Measurements from ENCODE around the gene NWD2.

The NWD2 gene

GRCh38 chr4:37471971-37472370, 227.4 kb downstream of the NWD2 start:
- H3K79me2 ChIP-seq (ENCODE audit: control insufficient read depth, low read length) = no peaks in the 10 kb centered on the region
- H3K36me3 ChIP-seq (ENCODE audit: control insufficient read depth, low read length) = no peaks in the 10 kb centered on the region
- no peaks in the 10 kb centered on the region for H3K9me3 ChIP-seq (ENCODE audit: control insufficient read depth, insufficient read depth, low read length)
- no peak overlapping the region for H3K4me2 ChIP-seq (ENCODE audit: low read length)
- no peaks in the 10 kb centered on the region for H3K9me2 ChIP-seq (replicated peaks; ENCODE audit: control insufficient read depth, low read length)
- H3F3A ChIP-seq (ENCODE audit: control insufficient read depth, insufficient read depth) = no peaks in the 10 kb centered on the region
- no peaks in the 10 kb centered on the region for H3K4me1 ChIP-seq (ENCODE audit: control insufficient read depth, low read length)
- H3K4me3 ChIP-seq (ENCODE audit: low read length) = no peak overlapping the region
- TF ChIP-seq, protein P1, sequence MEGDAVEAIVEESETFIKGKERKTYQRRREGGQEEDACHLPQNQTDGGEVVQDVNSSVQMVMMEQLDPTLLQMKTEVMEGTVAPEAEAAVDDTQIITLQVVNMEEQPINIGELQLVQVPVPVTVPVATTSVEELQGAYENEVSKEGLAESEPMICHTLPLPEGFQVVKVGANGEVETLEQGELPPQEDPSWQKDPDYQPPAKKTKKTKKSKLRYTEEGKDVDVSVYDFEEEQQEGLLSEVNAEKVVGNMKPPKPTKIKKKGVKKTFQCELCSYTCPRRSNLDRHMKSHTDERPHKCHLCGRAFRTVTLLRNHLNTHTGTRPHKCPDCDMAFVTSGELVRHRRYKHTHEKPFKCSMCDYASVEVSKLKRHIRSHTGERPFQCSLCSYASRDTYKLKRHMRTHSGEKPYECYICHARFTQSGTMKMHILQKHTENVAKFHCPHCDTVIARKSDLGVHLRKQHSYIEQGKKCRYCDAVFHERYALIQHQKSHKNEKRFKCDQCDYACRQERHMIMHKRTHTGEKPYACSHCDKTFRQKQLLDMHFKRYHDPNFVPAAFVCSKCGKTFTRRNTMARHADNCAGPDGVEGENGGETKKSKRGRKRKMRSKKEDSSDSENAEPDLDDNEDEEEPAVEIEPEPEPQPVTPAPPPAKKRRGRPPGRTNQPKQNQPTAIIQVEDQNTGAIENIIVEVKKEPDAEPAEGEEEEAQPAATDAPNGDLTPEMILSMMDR (IDR thresholded peaks at IDR 0.05; ENCODE audit: low read depth, low read length, poor library complexity, severe bottlenecking) = no peak
- TF ChIP-seq EZH2phosphoT487 (IDR thresholded peaks at IDR 0.05; ENCODE audit: borderline replicate concordance, low read length) = no peak
- no peaks in the 10 kb centered on the region for H4K20me1 ChIP-seq (ENCODE audit: control insufficient read depth, insufficient read depth, low read depth, low read length)
- H3K27ac ChIP-seq (ENCODE audit: low read depth, low read length) = no peak overlapping the region
- H3K27me3 ChIP-seq (ENCODE audit: control insufficient read depth, low read length) = no peaks in the 10 kb centered on the region; the same call in 1 of the 2 replicates

DNA sequence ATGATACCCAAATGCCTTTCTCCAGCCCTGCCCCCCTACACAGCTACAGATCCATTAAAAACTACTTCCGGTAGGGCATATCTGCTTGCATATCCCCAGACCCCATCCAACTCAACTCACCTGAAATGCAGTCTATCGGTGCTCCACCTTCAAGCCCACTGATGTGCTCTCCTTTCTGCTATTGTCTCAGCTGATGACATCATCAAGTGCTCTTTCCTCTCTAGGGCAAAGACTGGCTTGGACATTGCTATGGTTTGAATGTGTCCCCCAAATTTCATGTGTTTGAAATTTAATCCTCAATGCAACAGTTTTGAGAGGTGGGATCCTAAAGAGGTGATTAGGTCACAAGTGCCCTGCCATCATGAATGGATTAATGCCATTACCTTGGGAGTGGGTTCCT, 229.3 kb downstream of the NWD2 start:
- no peak overlapping the region for H3K27ac ChIP-seq (ENCODE audit: low read depth, low read length)
- no peaks in the 10 kb centered on the region for H3F3A ChIP-seq (ENCODE audit: control insufficient read depth, insufficient read depth)
- H4K20me1 ChIP-seq (ENCODE audit: control insufficient read depth, insufficient read depth, low read depth, low read length) = no peaks in the 10 kb centered on the region
- H3K36me3 ChIP-seq (ENCODE audit: control insufficient read depth, low read length) = no peaks in the 10 kb centered on the region
- no peaks in the 10 kb centered on the region for H3K9me2 ChIP-seq (replicated peaks; ENCODE audit: control insufficient read depth, low read length)
- no peak overlapping the region for H3K4me2 ChIP-seq (ENCODE audit: low read length)
- H3K4me1 ChIP-seq (ENCODE audit: control insufficient read depth, low read length) = no peaks in the 10 kb centered on the region
- no peak for TF ChIP-seq EZH2phosphoT487 (IDR thresholded peaks at IDR 0.05; ENCODE audit: borderline replicate concordance, low read length)
- no peaks in the 10 kb centered on the region for H3K79me2 ChIP-seq (ENCODE audit: control insufficient read depth, low read length)
- no peak overlapping the region for H3K4me3 ChIP-seq (ENCODE audit: low read length)
- H3K9me3 ChIP-seq (ENCODE audit: control insufficient read depth, insufficient read depth, low read length) = no peaks in the 10 kb centered on the region
- H3K27me3 ChIP-seq (ENCODE audit: control insufficient read depth, low read length) = no peaks in the 10 kb centered on the region; the same call in 1 of the 2 replicates

DNA sequence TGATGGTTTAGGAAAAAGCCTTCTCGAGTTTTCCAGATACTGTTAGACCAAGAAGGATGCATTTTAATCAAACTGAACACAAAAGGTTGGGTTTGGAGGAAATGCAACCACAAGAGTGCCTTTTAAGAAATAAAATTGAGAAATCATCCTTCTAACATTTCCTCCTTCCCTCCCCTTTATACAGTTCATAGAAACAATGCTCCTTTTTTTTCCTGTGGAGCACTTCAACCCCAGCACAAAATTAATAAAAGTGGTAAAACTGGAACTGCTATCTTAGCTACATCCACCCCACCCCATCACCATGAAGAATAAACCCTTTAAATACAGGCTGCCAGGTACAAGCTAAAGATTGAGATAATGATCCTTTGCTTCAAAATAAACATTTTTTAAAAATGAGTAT, 230.5 kb downstream of the NWD2 start:
- Histone ChIP-seq H3K27me3 (ENCODE audit: control insufficient read depth, low read length) (no peaks in the 10 kb centered on the region; the same call in 1 of the 2 replicates), H3K36me3 (ENCODE audit: control insufficient read depth, low read length) (no peaks in the 10 kb centered on the region), H3K4me1 (ENCODE audit: control insufficient read depth, low read length) (no peaks in the 10 kb centered on the region), H3K4me3 (ENCODE audit: low read length) (no peak overlapping the region), H4K20me1 (ENCODE audit: control insufficient read depth, insufficient read depth, low read depth, low read length) (no peaks in the 10 kb centered on the region), H3K4me2 (ENCODE audit: low read length) (no peak overlapping the region), H3K27ac (ENCODE audit: low read depth, low read length) (no peak overlapping the region), H3K79me2 (ENCODE audit: control insufficient read depth, low read length) (no peaks in the 10 kb centered on the region), H3K9me2 (replicated peaks; ENCODE audit: control insufficient read depth, low read length) (no peaks in the 10 kb centered on the region), H3F3A (ENCODE audit: control insufficient read depth, insufficient read depth) (no peaks in the 10 kb centered on the region), H3K9me3 (ENCODE audit: control insufficient read depth, insufficient read depth, low read length) (no peaks in the 10 kb centered on the region)
- TF ChIP-seq, protein P1 (IDR thresholded peaks at IDR 0.05; ENCODE audit: low read depth, low read length, poor library complexity, severe bottlenecking) = no peak
- TF ChIP-seq EZH2phosphoT487 (IDR thresholded peaks at IDR 0.05; ENCODE audit: borderline replicate concordance, low read length) = no peak

- Histone ChIP-seq H3K36me3 (ENCODE audit: control insufficient read depth, low read length) (no peaks in the 10 kb centered on the region), H3K27ac (ENCODE audit: low read depth, low read length) (no peak overlapping the region), H3K4me3 (ENCODE audit: low read length) (no peak overlapping the region), H3K9me2 (replicated peaks; ENCODE audit: control insufficient read depth, low read length) (no peaks in the 10 kb centered on the region), H3K4me2 (ENCODE audit: low read length) (no peak overlapping the region), H3K79me2 (ENCODE audit: control insufficient read depth, low read length) (no peaks in the 10 kb centered on the region), H3F3A (ENCODE audit: control insufficient read depth, insufficient read depth) (no peaks in the 10 kb centered on the region), H3K9me3 (ENCODE audit: control insufficient read depth, insufficient read depth, low read length) (no peaks in the 10 kb centered on the region), H4K20me1 (ENCODE audit: control insufficient read depth, insufficient read depth, low read depth, low read length) (no peaks in the 10 kb centered on the region), H3K27me3 (ENCODE audit: control insufficient read depth, low read length) (no peaks in the 10 kb centered on the region; the same call in 1 of the 2 replicates), H3K4me1 (ENCODE audit: control insufficient read depth, low read length) (no peaks in the 10 kb centered on the region)
- TF ChIP-seq EZH2phosphoT487 (IDR thresholded peaks at IDR 0.05; ENCODE audit: borderline replicate concordance, low read length) = no peak
- TF ChIP-seq, protein P1 (IDR thresholded peaks at IDR 0.05; ENCODE audit: low read depth, low read length, poor library complexity, severe bottlenecking) = no peak
Observed at GRCh38 chr4:37475776-37476175, 231.2 kb downstream of the NWD2 start.
